GM13977 (cell line): ENCODE data around the gene C1R.

Experiments used
- DNase-seq: peaks from one replicate; pipeline ENCODE4 v3.0.0; 2012; ENCODE audit warnings: low spot score
- in situ Hi-C: fragments of 300-500 bp; cut with MboI; formaldehyde crosslinking; loops from one replicate; pipeline ENCODE4 v1.12.0; 2022; ENCODE audit warnings: low sequenced_read_pairs, low pct_unique_long_range_greater_than_20kb, mixed read lengths, inconsistent platforms; ENCODE audit not compliant: unreplicated experiment
- TF ChIP-seq, protein P1 (sequence below): IDR thresholded peaks from 2 replicates; pipeline ENCODE4 v1.5.1; 2012; ENCODE audit warnings: mild to moderate bottlenecking, control low read depth; ENCODE audit not compliant: insufficient read depth; ENCODE audit errors: extremely low read depth, missing control alignments

C1R gene

DNA sequence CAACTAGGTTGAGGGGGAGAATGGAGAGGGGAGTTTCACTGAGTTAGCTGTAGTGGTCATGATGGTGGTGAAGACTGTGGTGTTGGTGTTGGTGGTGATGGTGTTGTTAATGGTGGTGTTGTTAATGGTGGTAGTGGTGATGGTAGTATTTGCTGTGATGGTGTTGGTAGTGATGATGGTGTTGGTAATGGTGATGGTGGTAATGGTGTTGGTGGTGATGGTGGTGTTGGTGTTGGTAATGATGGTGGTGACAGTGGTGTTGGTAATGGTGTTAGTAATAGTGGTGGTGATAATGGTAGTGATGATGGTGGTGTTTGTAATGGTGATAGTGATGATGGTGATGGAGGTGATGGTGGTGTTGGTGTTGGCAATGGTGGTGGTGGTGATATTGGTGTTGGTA lies 9.1 kb downstream of the C1R start:
- no peak for DNase-seq
- TF ChIP-seq, protein P1, sequence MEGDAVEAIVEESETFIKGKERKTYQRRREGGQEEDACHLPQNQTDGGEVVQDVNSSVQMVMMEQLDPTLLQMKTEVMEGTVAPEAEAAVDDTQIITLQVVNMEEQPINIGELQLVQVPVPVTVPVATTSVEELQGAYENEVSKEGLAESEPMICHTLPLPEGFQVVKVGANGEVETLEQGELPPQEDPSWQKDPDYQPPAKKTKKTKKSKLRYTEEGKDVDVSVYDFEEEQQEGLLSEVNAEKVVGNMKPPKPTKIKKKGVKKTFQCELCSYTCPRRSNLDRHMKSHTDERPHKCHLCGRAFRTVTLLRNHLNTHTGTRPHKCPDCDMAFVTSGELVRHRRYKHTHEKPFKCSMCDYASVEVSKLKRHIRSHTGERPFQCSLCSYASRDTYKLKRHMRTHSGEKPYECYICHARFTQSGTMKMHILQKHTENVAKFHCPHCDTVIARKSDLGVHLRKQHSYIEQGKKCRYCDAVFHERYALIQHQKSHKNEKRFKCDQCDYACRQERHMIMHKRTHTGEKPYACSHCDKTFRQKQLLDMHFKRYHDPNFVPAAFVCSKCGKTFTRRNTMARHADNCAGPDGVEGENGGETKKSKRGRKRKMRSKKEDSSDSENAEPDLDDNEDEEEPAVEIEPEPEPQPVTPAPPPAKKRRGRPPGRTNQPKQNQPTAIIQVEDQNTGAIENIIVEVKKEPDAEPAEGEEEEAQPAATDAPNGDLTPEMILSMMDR: no peak
- in situ Hi-C loops: no loop called here

DNA sequence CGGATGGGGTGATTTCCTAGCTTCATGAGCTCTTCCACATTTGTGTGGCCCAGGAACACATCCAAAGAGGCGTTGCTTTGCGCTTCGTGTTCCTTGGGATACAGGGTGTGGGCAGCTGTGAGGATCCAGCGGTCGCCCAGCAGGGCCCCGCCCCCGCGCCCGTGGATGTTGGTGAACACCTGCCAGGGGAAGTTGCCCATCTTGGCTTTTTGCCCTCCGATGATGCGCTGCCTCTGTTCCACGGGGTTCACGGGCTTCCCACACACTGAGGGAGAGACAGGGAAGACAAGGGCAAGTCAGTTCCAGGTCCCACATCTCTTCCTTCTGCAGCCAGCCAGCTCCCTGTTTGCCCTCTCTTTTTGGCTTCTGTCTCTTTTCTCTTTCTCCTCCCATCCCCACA lies 11.2 kb downstream of the C1R start:
- DNase-seq: no peak
- in situ Hi-C loops: no loop called here
- TF ChIP-seq, protein P1: no peak

DNA sequence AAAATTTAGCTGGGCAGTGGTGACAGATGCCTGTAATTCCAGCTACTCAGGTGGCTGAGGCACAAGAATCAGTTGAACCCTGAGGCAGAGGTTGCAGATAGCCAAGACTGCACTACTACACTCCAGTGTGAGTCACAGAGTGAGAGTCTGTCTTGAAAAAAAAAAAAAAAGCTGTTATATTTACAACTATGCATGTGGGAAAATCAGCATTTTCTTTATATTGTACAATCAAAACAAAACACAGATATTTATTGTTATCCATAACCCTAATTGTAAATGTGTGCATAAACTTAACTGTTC lies 12.5 kb downstream of the C1R start:
- no peak for DNase-seq
- in situ Hi-C loops: no loop called here
- TF ChIP-seq, protein P1: no peak

DNA sequence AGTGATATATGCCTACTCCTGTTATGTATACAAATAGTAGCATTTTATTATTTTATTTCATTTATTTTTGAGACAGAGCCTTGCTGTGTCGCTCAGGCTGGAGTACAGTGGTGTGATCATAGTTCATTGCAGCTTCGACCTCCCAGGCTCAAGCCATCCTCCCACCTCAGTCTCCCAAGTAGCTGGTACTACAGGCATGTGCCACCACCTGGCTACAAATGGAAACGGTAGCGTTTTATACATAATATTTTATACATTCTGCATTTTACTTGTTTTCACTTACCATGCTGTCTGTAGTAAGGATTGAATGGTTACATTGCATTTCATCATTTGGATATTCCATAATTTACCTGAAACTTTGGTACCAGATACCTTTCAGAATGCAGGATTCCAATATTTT lies 14.1 kb downstream of the C1R start:
- DNase-seq: no peak
- in situ Hi-C loops: no loop called here
- TF ChIP-seq, protein P1: no peak

DNA sequence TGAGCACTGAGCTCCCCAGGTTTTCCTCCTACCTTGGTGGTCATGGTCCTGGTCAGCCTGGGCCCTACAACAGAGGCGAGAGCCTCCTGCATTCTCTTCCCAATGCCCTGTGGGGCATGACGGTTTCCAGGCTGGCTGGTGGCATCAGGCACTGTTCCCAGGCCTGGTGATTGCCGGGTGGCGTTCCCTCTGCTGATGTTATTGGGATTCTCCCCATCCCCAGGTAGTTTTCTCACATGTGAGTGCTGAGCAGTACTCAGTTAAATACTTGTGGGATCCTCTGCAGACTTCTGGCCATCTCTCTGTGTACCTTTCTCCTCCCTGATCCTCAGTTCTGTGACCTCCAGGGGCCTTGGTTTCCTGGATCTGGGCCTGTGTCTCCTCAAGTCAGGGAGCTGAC lies 15.8 kb downstream of the C1R start:
- in situ Hi-C loops: no loop called here
- no peak for DNase-seq
- TF ChIP-seq, protein P1: no peak

DNA sequence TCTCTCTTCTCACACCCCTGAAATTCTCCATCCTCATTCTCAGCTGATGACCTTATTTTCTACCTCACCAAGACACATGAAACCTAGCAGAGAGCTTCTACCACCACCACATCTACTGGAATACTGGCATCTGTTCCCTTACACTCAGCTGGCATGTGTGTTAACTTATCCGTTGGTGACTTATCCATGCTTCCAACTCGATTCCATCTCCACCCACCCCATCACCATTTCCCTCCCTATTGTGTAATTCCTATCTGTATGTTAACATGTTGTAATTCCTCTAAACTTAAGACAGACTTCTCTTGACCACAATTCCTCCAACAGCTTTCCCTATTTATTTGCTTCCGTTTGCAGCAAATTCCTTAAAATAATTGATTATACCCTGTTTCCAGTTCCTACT lies 16.3 kb downstream of the C1R start:
- TF ChIP-seq, protein P1: no peak
- in situ Hi-C loops: no loop called here

DNA sequence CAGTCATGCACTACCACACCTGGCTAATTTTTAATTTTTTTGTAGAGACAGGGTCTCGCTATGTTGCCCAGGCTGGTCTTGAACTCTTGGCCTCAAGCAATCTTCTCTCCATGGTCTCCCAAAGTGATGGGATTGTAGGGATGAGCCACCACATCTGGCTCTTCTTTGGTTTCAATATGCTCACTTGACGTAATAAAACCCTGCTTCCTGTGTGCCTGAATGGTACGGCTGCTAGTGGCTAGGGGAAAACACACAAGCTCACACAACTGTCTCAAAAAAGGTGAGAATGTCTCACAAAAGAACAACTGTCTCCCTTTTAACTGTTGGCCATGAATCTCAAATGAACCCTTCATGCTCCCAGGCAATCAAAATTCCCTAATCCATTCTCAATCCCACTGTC lies 16.7 kb downstream of the C1R start:
- in situ Hi-C loops: no loop called here
- DNase-seq: peak; percentile 48
- TF ChIP-seq, protein P1: no peak

More for the DNA sequence above, 16.3 kb downstream of the C1R start:
- DNase-seq: no peak
